Measurements from ENCODE around the gene HCFC2.

GRCh38 chr12:104048811-104049210 is 15.5 kb upstream of the HCFC2 start:
- TF ChIP-seq POLR2A (IDR thresholded peaks at IDR 0.05) (no peak), CTCF (IDR thresholded peaks at IDR 0.05 in 8 of 11, conservative IDR thresholded peaks at IDR 0.05 in 3 of 11) (no peak)
